ENCODE measurements around the gene COL8A1.

The COL8A1 gene

DNA sequence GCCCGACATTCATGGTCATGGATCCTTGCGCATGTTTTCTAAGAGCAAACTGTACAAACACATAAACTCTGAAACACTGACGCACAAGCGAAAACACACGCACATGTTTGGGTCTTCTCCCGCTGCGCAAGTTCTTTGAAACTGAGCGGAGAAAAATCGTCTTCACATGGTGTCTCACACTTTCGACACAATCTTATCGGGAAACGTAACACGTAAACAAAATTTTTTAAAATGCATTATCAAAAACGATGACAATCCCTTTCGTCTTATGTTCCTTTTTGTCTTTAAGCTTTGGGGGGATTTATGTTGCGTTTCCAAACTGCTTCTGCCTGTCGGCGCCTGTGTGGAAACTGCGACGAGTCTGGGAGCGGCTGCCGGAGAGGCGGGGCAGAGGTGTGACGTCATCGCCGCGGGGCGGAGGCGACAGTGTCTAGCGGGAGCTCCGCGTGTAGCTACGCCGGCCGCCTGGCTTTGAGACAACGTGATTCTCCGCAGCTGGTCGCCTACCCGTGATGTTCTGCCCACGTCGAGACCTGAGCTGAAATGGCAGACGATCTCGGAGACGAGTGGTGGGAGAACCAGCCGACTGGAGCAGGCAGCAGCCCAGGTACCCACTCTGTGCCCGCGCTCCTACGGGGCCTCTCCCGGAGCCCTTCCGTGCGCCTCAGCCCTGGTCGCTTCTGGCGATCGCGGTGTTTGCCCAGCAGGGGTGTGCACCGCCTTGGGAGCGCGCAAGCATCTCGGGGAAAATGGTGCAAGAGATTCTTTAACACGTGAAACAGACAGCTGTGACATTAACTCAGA is 179.2 kb downstream of the COL8A1 start, which contains the start of gene CMSS1:
TSS of gene CMSS1 (plus strand) at position 426 of the 804 bp plus-strand sequence.
- peak; percentile 91 for FAIRE-seq
- TF ChIP-seq TAF1 (IDR thresholded peaks at IDR 0.05; ENCODE audit: borderline replicate concordance, low read depth, low read length) (peak; percentile 60; the same call in 1 of the 2 replicates), POLR2A (IDR thresholded peaks at IDR 0.05; ENCODE audit: low read depth, low read length) (peak; percentile 88), POLR2AphosphoS5 (IDR thresholded peaks at IDR 0.05; ENCODE audit: low read depth, low read length) (peak; percentile 67)
- DNase-seq (ENCODE audit: insufficient read length): peak; percentile 73

DNA sequence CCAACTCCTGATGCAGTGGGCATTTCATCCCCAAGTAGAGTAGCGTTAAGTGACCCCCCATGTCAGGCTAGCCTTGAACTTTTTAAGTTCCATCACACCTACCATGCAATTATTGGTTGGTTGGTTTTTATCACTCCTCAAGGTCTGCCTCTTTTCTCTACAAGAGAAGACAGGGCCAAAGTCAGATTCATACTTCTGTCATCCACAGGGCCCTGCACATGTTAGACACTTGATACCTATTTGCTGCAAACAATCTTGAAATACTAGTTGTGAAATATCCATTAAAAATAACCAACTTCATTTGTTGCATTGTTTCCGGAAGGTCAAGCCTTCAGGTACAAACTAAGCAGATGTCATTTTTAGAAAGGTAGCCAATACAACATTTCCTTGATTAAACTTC is 180.4 kb downstream of the COL8A1 start:
- TF ChIP-seq TAF1 (IDR thresholded peaks at IDR 0.05; ENCODE audit: borderline replicate concordance, low read depth, low read length): no peak
- no peak for TF ChIP-seq POLR2AphosphoS5 (IDR thresholded peaks at IDR 0.05; ENCODE audit: low read depth, low read length)
- TF ChIP-seq POLR2A (IDR thresholded peaks at IDR 0.05; ENCODE audit: low read depth, low read length): no peak
- DNase-seq (ENCODE audit: insufficient read length) (no peak), FAIRE-seq (no peak)

DNA sequence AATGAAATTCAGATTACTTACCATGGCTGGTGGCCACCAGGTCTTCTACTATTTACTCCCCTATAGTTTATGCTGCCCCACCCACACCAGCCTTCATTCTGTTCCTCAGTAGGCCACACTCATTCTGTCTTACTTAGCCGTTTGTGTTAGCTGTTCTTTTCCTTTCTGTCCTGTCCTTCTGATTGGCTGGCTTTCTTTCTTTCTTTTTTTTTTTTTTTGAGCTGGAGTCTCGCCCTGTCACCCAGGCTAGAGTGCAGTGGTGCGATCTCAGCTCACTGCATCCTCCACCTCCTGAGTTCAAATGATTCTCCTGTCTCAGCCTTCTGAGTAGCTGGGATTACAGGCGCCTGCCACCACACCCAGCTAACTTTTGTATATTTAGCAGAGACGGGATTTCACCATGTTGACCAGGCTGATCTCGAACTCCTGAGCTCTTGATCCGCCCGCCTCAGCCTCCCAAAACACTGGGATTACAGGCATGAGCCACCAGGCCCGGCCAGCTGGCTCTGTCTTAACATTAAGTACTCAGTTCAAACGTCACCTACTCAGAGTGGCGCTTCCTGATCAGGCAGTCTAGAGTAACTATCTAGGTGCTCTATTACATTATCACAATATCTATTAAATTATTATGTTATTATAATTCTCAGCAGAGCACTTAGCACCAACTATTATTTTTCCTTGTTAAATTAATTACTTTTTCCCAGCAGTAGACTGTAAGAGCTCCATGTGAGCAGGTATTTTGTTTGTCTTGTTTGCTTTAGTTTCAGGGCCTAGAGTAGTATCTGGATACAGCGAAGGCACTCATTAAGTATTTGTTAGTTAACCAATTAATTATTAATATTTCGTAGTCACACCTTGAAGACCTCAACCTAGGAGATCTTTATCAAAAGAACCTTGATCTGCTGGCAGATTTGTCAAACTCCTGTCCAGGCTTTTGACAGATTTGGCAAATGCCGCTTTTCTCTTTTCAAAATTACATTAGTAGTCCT is 185.6 kb downstream of the COL8A1 start:
- FAIRE-seq: no peak
- TF ChIP-seq TAF1 (IDR thresholded peaks at IDR 0.05; ENCODE audit: borderline replicate concordance, low read depth, low read length): no peak
- TF ChIP-seq POLR2A (IDR thresholded peaks at IDR 0.05; ENCODE audit: low read depth, low read length): no peak
- TF ChIP-seq POLR2AphosphoS5 (IDR thresholded peaks at IDR 0.05; ENCODE audit: low read depth, low read length): no peak
- no peak for DNase-seq (ENCODE audit: insufficient read length)

DNA sequence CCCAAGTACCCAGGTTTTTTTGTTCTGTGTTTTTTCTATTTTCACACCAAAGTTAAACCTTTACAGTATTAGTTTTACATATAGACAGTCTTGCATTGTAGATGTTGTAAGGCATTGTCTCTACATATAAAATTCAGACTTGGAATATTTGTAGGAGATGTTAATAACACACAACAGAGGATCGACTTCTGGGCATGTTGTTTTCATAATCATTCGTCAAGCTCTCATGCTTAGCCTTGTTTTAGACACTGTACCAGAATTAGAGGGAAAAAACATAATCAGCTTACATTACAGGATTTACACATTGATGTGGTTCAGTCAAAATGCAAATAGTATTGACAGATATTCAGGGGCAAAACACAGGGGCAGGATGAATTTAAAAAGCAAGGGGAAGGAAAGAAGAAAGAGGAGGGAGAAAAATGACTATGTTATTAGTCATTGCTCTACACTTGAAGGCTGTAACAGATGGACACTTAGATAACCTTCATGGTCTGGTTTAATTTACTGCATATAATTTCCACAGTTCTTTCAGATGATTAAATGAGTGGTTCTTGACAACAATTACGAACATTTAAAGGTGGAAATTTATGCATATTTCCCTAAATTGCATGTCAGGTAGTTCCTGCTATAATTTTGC is 186.7 kb downstream of the COL8A1 start:
- no peak for TF ChIP-seq POLR2AphosphoS5 (IDR thresholded peaks at IDR 0.05; ENCODE audit: low read depth, low read length)
- no peak for TF ChIP-seq TAF1 (IDR thresholded peaks at IDR 0.05; ENCODE audit: borderline replicate concordance, low read depth, low read length)
- no peak for TF ChIP-seq POLR2A (IDR thresholded peaks at IDR 0.05; ENCODE audit: low read depth, low read length)
- FAIRE-seq (no peak), DNase-seq (ENCODE audit: insufficient read length) (no peak)

DNA sequence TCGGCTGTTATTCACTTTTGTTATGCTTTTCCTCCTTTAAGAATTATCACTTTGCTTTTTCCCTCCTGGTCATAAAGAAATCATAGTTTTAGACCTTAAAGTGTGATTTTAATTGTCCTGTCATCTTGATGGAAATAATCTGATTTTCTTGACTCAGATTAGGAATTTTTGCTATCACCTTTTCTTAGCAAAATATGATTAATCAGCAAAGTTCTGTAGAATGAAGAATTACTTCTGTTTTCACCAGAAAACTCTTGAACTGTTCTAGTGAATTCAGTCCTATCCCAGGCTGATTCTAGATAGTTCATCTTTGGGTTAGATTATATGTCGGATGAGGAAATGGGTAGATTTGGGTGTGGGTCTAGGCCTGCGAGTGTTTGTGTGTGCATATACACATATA is 191.4 kb downstream of the COL8A1 start:
- no peak for TF ChIP-seq POLR2A (IDR thresholded peaks at IDR 0.05; ENCODE audit: low read depth, low read length)
- TF ChIP-seq TAF1 (IDR thresholded peaks at IDR 0.05; ENCODE audit: borderline replicate concordance, low read depth, low read length): no peak
- no peak for TF ChIP-seq POLR2AphosphoS5 (IDR thresholded peaks at IDR 0.05; ENCODE audit: low read depth, low read length)
- FAIRE-seq (no peak), DNase-seq (ENCODE audit: insufficient read length) (no peak)

DNA sequence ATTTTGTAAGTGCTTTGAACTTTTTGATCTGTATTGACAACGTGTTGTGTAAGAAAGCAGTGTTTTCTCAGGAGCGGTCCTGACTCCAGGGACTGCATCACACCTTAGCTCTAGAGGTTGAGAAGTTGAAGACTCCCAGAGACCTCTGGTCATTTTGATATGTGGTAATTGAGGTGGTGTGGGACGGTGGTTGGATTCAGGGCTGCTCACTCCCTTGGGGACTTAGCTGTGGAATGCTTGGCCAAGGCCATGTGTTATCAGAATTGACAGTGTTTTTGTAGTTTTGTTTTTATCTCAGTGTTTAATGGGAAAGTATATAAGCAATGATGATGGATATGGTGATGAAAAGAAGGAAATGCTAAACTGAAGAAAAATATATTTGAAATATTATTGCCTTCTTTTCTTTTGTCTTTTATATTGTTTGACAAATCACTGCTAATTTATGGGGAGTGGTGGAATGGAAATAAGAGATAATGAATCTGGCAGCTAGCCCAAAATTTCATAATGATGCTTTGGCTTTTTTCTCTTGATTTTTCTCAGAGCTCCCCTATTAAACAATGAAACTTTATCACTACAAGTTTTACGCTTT is 195.3 kb downstream of the COL8A1 start:
- FAIRE-seq (no peak), DNase-seq (ENCODE audit: insufficient read length) (no peak)
- no peak for TF ChIP-seq TAF1 (IDR thresholded peaks at IDR 0.05; ENCODE audit: borderline replicate concordance, low read depth, low read length)
- TF ChIP-seq POLR2AphosphoS5 (IDR thresholded peaks at IDR 0.05; ENCODE audit: low read depth, low read length): no peak
- no peak for TF ChIP-seq POLR2A (IDR thresholded peaks at IDR 0.05; ENCODE audit: low read depth, low read length)

DNA sequence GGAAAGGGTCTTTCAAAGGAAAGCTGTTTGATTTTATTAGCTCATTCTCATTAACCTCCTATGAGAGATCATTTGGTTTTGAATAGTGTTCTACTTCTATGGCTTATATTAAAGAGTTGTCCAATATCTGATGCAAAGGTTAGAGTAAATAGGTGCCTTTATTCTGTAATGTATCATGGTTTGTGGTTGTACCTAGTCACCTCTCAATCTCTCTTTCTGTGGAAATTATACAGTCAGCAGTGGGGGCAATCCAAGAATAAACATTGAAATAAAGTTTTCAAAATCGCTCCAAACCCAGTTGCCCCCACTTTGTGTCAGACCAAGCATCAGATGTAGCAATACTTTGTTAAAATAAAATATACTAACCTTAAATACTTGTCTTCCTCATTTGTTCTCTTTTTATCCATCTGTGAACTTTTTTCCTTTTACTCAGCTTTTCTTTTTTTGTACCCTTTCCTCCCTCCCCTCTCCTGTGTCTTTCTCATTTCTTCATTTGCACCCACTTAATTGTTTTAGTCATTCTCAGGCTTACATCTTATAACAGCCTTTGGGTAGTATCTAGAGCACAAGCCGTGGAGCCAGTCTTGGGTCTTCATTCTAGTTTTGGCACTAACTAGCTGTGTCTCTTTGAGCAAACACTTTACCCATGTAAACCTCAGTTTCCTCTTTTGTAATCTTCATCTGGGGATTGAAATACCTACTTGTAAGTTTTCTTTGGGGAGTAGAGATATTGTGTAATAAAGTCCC is 196.0 kb downstream of the COL8A1 start:
- TF ChIP-seq TAF1 (IDR thresholded peaks at IDR 0.05; ENCODE audit: borderline replicate concordance, low read depth, low read length): no peak
- TF ChIP-seq POLR2AphosphoS5 (IDR thresholded peaks at IDR 0.05; ENCODE audit: low read depth, low read length): no peak
- TF ChIP-seq POLR2A (IDR thresholded peaks at IDR 0.05; ENCODE audit: low read depth, low read length): no peak
- FAIRE-seq (no peak), DNase-seq (ENCODE audit: insufficient read length) (no peak)

DNA sequence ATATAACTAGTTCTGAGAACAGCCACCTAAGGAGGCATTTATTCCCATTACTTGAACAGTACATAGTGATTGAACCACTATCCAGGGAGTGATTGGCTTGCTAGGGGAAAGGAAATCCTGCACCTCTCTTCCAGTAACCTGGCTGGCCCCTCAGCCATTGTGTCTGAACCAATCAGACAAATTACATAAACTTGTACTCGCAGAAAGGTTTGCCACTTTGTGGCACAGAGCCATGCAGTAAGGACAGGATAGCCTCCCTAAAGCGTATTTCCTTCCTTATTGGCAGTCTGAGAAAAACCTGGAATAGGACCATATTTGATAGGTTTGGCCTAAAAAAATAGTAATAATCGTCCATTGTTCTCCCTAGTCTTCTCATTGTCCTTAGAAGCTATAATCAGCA is 198.3 kb downstream of the COL8A1 start:
- TF ChIP-seq POLR2AphosphoS5 (IDR thresholded peaks at IDR 0.05; ENCODE audit: low read depth, low read length) (no peak), TAF1 (IDR thresholded peaks at IDR 0.05; ENCODE audit: borderline replicate concordance, low read depth, low read length) (no peak), POLR2A (IDR thresholded peaks at IDR 0.05; ENCODE audit: low read depth, low read length) (no peak)
- FAIRE-seq (no peak), DNase-seq (ENCODE audit: insufficient read length) (no peak)

DNA sequence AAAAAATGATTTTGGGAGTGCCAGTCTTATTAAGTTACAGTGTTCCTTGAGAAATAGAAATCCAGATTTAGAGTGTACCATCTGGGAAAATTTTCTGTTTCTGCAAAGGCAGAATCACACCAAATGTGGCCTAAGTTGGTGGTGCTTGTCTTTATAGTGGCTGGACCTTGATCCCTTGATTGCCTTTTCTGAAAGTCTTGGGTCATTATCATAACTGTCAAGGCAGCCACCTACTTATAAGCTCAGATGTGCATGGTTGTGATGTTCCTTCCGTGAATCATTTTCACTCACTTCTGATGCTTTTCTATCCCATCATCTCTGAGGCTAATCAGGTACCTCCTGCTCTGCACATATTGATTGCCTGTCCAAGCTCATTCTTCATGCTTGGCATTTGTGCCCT is 199.3 kb downstream of the COL8A1 start:
- no peak for FAIRE-seq

DNA sequence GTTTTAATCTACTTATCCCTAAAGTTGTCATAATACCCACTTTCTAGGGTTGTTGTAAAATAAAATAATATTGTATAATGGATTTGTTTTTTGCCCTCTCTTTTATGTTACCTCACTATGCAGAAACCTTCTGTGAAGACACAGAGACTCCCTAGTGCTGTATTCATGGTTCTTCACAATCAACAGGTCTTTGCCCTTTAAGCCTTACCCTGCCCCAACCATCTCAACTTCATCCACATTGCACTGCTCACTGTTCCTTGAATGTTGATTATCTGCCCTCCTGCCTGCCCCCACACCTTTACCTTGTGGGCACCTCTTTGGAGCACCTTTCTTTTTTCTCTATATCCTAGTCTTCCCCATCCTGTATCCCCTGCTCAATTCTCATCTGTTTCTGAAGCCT is 200.4 kb downstream of the COL8A1 start:
- DNase-seq (ENCODE audit: insufficient read length) (no peak), FAIRE-seq (no peak)
- TF ChIP-seq POLR2AphosphoS5 (IDR thresholded peaks at IDR 0.05; ENCODE audit: low read depth, low read length): no peak
- no peak for TF ChIP-seq POLR2A (IDR thresholded peaks at IDR 0.05; ENCODE audit: low read depth, low read length)
- no peak for TF ChIP-seq TAF1 (IDR thresholded peaks at IDR 0.05; ENCODE audit: borderline replicate concordance, low read depth, low read length)

More for the DNA sequence above, 199.3 kb downstream of the COL8A1 start:
- no peak for TF ChIP-seq POLR2A (IDR thresholded peaks at IDR 0.05; ENCODE audit: low read depth, low read length)
- no peak for TF ChIP-seq TAF1 (IDR thresholded peaks at IDR 0.05; ENCODE audit: borderline replicate concordance, low read depth, low read length)
- TF ChIP-seq POLR2AphosphoS5 (IDR thresholded peaks at IDR 0.05; ENCODE audit: low read depth, low read length): no peak
- no peak for DNase-seq (ENCODE audit: insufficient read length)
